ENCODE results near the gene PFKFB2.

The PFKFB2 gene

DNA sequence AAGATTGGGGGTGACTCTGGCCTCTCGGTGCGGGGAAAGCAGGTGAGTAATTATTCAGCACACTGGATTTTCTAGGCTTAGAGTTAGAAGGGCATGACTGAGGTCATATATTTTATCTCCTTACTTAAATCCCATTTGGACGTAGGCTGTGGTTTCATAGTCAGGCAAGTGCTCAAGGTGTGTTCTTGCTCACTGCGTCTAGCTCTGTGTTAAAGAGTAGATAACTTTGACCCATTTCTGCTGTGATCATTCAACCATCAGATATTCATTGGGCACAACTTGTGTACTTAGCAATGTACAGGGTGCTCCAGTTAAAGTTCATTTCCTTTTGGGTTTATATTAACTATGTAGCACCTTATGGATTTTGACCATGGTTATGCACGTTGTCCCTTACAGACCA lies 14.6 kb downstream of the PFKFB2 start:
- Histone ChIP-seq H3K27ac (replicated peaks; ENCODE audit: low read length) (no peak overlapping the region), H2AK5ac (ENCODE audit: low read depth, low read length) (no peak overlapping the region), H3K27me3 (ENCODE audit: control insufficient read depth in 3 of 3, insufficient read depth in 3 of 3, low read depth in 1 of 3, low read length in 3 of 3) (no peaks in the 10 kb centered on the region), H2BK15ac (ENCODE audit: low read length) (no peak overlapping the region), H3K9me3 (replicated peaks in 1 of 2; ENCODE audit: control insufficient read depth in 2 of 2, insufficient read depth in 1 of 2, low read depth in 1 of 2, low read length in 2 of 2) (no peaks in the 10 kb centered on the region), H3K14ac (ENCODE audit: low read length) (no peak overlapping the region), H3K4ac (ENCODE audit: low read length) (no peak overlapping the region), H4K8ac (ENCODE audit: low read depth, low read length) (no peak overlapping the region), H4K91ac (ENCODE audit: low read depth, low read length, poor library complexity) (no peak overlapping the region), H3K23ac (ENCODE audit: low read depth, low read length, poor library complexity) (no peak overlapping the region), H3K4me1 (ENCODE audit: control insufficient read depth in 2 of 2, insufficient read depth in 1 of 2, low read depth in 1 of 2, low read length in 2 of 2) (no peaks in the 10 kb centered on the region), H2BK5ac (ENCODE audit: low read length) (no peak overlapping the region), H3K9ac (ENCODE audit: low read depth, low read length, poor library complexity) (no peak overlapping the region), H2BK120ac (ENCODE audit: low read depth, low read length) (no peak overlapping the region), H3K36me3 (replicated peaks in 1 of 2; ENCODE audit: control insufficient read depth in 2 of 2, insufficient read depth in 2 of 2, low read length in 2 of 2) (peaks cover 3 to 6% of the 10 kb centered on the region in 2 donors), H3K4me3 (ENCODE audit: low read length in 2 of 2) (no peak overlapping the region), H3K18ac (ENCODE audit: low read length) (no peak overlapping the region), H3K4me2 (ENCODE audit: insufficient read depth, low read length, poor library complexity, severe bottlenecking) (no peak overlapping the region), H3K79me1 (ENCODE audit: low read depth, low read length) (no peaks in the 10 kb centered on the region), H2BK12ac (ENCODE audit: low read length) (no peak overlapping the region), H2AFZ (ENCODE audit: low read length) (no peak overlapping the region)
- no CpG with 5 or more reads among the region's 5 CpGs for WGBS, 2 donors (ENCODE audit: extremely low coverage in 2 of 2, insufficient read length in 2 of 2, insufficient replicate concordance in 1 of 2)
- DNase-seq (ENCODE audit: low spot score): no peak

DNA sequence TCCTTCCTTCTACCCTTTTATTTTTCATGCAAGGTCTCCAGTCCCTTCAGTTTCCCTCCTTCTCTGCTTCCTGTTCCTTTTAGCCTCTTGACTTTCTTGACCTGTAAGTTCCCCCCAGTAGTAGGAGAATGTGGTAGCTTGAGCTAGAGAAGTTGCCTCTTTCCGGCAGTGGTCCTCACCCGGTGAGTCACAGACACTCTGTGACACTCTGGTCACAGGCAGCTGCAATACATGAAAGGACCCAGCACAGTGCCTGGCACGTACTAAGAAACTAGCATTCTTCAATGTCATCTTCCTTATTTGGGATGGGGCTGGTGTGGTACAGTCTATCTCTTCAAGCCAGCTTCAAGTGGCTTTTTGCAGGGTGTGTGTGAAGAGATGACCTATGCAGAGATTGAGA lies 16.0 kb downstream of the PFKFB2 start:
- H3K18ac ChIP-seq (ENCODE audit: low read length): no peak overlapping the region
- H2AFZ ChIP-seq (ENCODE audit: low read length): no peak overlapping the region
- H4K91ac ChIP-seq (ENCODE audit: low read depth, low read length, poor library complexity): no peak overlapping the region
- no peak overlapping the region for H2BK12ac ChIP-seq (ENCODE audit: low read length)
- WGBS, 2 donors (ENCODE audit: extremely low coverage in 2 of 2, insufficient read length in 2 of 2, insufficient replicate concordance in 1 of 2): no CpG with 5 or more reads among the region's 3 CpGs
- no peak overlapping the region for H3K4ac ChIP-seq (ENCODE audit: low read length)
- H2BK5ac ChIP-seq (ENCODE audit: low read length): no peak overlapping the region
- no peak overlapping the region for H3K27ac ChIP-seq (replicated peaks; ENCODE audit: low read length)
- H3K4me2 ChIP-seq (ENCODE audit: insufficient read depth, low read length, poor library complexity, severe bottlenecking): no peak overlapping the region
- no peak for DNase-seq (ENCODE audit: low spot score)
- H3K36me3 ChIP-seq (replicated peaks in 1 of 2; ENCODE audit: control insufficient read depth in 2 of 2, insufficient read depth in 2 of 2, low read length in 2 of 2): peaks cover 2 to 6% of the 10 kb centered on the region in 2 donors
- no peak overlapping the region for H3K14ac ChIP-seq (ENCODE audit: low read length)
- no peak overlapping the region for H3K9ac ChIP-seq (ENCODE audit: low read depth, low read length, poor library complexity)
- no peaks in the 10 kb centered on the region for H3K79me1 ChIP-seq (ENCODE audit: low read depth, low read length)
- H3K23ac ChIP-seq (ENCODE audit: low read depth, low read length, poor library complexity): no peak overlapping the region
- no peak overlapping the region for H4K8ac ChIP-seq (ENCODE audit: low read depth, low read length)
- H2AK5ac ChIP-seq (ENCODE audit: low read depth, low read length): no peak overlapping the region
- H3K27me3 ChIP-seq (ENCODE audit: control insufficient read depth in 3 of 3, insufficient read depth in 3 of 3, low read depth in 1 of 3, low read length in 3 of 3): no peaks in the 10 kb centered on the region
- no peaks in the 10 kb centered on the region for H3K9me3 ChIP-seq (replicated peaks in 1 of 2; ENCODE audit: control insufficient read depth in 2 of 2, insufficient read depth in 1 of 2, low read depth in 1 of 2, low read length in 2 of 2)
- no peaks in the 10 kb centered on the region for H3K4me1 ChIP-seq (ENCODE audit: control insufficient read depth in 2 of 2, insufficient read depth in 1 of 2, low read depth in 1 of 2, low read length in 2 of 2)
- H2BK120ac ChIP-seq (ENCODE audit: low read depth, low read length): no peak overlapping the region
- no peak overlapping the region for H3K4me3 ChIP-seq (ENCODE audit: low read length in 2 of 2)
- H2BK15ac ChIP-seq (ENCODE audit: low read length): no peak overlapping the region

DNA sequence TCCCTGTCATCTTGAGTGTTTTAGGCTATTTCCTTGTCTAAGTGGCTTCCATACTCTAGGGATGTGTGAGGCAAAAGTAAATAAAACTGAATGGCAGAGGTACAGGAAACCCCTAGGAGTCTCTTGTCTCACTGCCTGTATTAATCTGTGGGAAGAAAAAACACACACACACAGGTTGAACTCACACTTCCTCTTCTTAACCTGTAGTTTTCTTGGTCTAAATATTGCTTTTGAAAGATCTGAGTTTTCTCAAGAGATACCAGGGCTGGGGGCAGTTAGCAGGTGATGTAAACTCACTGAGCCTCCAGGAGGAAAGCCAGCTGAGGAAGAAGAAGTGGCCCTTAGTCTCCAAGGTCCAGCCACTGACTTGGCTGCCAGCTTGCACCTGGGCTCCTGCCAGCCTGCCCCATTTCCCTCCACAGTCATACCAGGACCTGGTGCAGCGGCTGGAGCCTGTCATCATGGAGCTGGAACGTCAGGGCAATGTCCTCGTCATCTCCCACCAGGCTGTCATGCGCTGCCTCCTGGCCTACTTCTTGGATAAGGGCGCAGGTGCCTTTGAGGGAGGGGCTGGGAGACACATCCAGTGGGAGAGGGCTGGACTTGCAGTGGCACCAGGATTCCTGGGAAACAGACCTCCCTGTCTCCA lies 16.9 kb downstream of the PFKFB2 start:
- Histone ChIP-seq H3K9me3 (replicated peaks in 1 of 2; ENCODE audit: control insufficient read depth in 2 of 2, insufficient read depth in 1 of 2, low read depth in 1 of 2, low read length in 2 of 2) (no peaks in the 10 kb centered on the region), H2AK5ac (ENCODE audit: low read depth, low read length) (no peak overlapping the region), H2BK5ac (ENCODE audit: low read length) (no peak overlapping the region), H3K4me1 (ENCODE audit: control insufficient read depth in 2 of 2, insufficient read depth in 1 of 2, low read depth in 1 of 2, low read length in 2 of 2) (no peaks in the 10 kb centered on the region), H3K9ac (ENCODE audit: low read depth, low read length, poor library complexity) (no peak overlapping the region), H3K14ac (ENCODE audit: low read length) (no peak overlapping the region), H3K27me3 (ENCODE audit: control insufficient read depth in 3 of 3, insufficient read depth in 3 of 3, low read depth in 1 of 3, low read length in 3 of 3) (no peaks in the 10 kb centered on the region), H3K4me2 (ENCODE audit: insufficient read depth, low read length, poor library complexity, severe bottlenecking) (no peak overlapping the region), H2BK12ac (ENCODE audit: low read length) (no peak overlapping the region), H4K91ac (ENCODE audit: low read depth, low read length, poor library complexity) (no peak overlapping the region), H3K4me3 (ENCODE audit: low read length in 2 of 2) (no peak overlapping the region), H3K79me1 (ENCODE audit: low read depth, low read length) (no peaks in the 10 kb centered on the region), H4K8ac (ENCODE audit: low read depth, low read length) (no peak overlapping the region), H3K23ac (ENCODE audit: low read depth, low read length, poor library complexity) (no peak overlapping the region), H3K27ac (replicated peaks; ENCODE audit: low read length) (no peak overlapping the region), H3K4ac (ENCODE audit: low read length) (no peak overlapping the region), H2BK120ac (ENCODE audit: low read depth, low read length) (no peak overlapping the region), H2BK15ac (ENCODE audit: low read length) (no peak overlapping the region), H2AFZ (ENCODE audit: low read length) (no peak overlapping the region), H3K36me3 (replicated peaks in 1 of 2; ENCODE audit: control insufficient read depth in 2 of 2, insufficient read depth in 2 of 2, low read length in 2 of 2) (peaks cover 2 to 6% of the 10 kb centered on the region in 2 donors), H3K18ac (ENCODE audit: low read length) (no peak overlapping the region)
- no peak for DNase-seq (ENCODE audit: low spot score)
- no CpG with 5 or more reads among the region's 5 CpGs for WGBS, 2 donors (ENCODE audit: extremely low coverage in 2 of 2, insufficient read length in 2 of 2, insufficient replicate concordance in 1 of 2)

DNA sequence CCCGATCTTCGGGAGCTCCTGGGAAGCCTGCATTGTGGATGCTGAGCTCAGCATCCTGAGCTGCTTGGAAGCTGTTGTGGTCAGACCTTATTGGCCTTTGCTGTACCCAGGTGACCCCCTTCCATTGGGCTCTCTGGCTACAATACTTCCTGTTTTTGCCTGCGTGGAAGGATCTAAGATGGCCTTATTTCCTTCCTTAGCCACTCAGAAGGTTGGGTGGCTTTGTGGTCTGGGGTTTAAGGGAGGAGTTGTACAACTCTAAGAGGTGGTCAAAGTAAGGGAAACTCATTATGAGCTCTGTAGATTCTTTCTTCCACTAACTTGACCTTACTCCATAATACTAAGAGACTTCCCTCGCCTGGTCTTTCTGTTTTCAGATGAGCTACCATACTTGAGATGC lies 17.7 kb downstream of the PFKFB2 start:
- no peak overlapping the region for H2AK5ac ChIP-seq (ENCODE audit: low read depth, low read length)
- no peak overlapping the region for H3K18ac ChIP-seq (ENCODE audit: low read length)
- no peaks in the 10 kb centered on the region for H3K27me3 ChIP-seq (ENCODE audit: control insufficient read depth in 3 of 3, insufficient read depth in 3 of 3, low read depth in 1 of 3, low read length in 3 of 3)
- no peak overlapping the region for H2BK12ac ChIP-seq (ENCODE audit: low read length)
- H2BK5ac ChIP-seq (ENCODE audit: low read length): no peak overlapping the region
- H3K4me1 ChIP-seq (ENCODE audit: control insufficient read depth in 2 of 2, insufficient read depth in 1 of 2, low read depth in 1 of 2, low read length in 2 of 2): no peaks in the 10 kb centered on the region
- DNase-seq (ENCODE audit: low spot score): no peak
- H3K4me2 ChIP-seq (ENCODE audit: insufficient read depth, low read length, poor library complexity, severe bottlenecking): no peak overlapping the region
- no peak overlapping the region for H3K23ac ChIP-seq (ENCODE audit: low read depth, low read length, poor library complexity)
- H3K27ac ChIP-seq (replicated peaks; ENCODE audit: low read length): no peak overlapping the region
- no peak overlapping the region for H4K8ac ChIP-seq (ENCODE audit: low read depth, low read length)
- no CpG with 5 or more reads among the region's 4 CpGs for WGBS, 2 donors (ENCODE audit: extremely low coverage in 2 of 2, insufficient read length in 2 of 2, insufficient replicate concordance in 1 of 2)
- no peak overlapping the region for H3K14ac ChIP-seq (ENCODE audit: low read length)
- no peak overlapping the region for H2AFZ ChIP-seq (ENCODE audit: low read length)
- H3K4me3 ChIP-seq (ENCODE audit: low read length in 2 of 2): no peak overlapping the region
- no peak overlapping the region for H3K4ac ChIP-seq (ENCODE audit: low read length)
- no peak overlapping the region for H3K9ac ChIP-seq (ENCODE audit: low read depth, low read length, poor library complexity)
- H3K9me3 ChIP-seq (replicated peaks in 1 of 2; ENCODE audit: control insufficient read depth in 2 of 2, insufficient read depth in 1 of 2, low read depth in 1 of 2, low read length in 2 of 2): no peaks in the 10 kb centered on the region
- peaks cover 2 to 6% of the 10 kb centered on the region in 2 donors for H3K36me3 ChIP-seq (replicated peaks in 1 of 2; ENCODE audit: control insufficient read depth in 2 of 2, insufficient read depth in 2 of 2, low read length in 2 of 2)
- H4K91ac ChIP-seq (ENCODE audit: low read depth, low read length, poor library complexity): no peak overlapping the region
- no peak overlapping the region for H2BK120ac ChIP-seq (ENCODE audit: low read depth, low read length)
- no peaks in the 10 kb centered on the region for H3K79me1 ChIP-seq (ENCODE audit: low read depth, low read length)
- H2BK15ac ChIP-seq (ENCODE audit: low read length): no peak overlapping the region

Measured in neuronal stem cell (in vitro differentiated cells).